GM12878 (cell line): ENCODE results near the gene PDGFD. TPM values are rescaled to one million over a fixed set of nuclear protein-coding genes. Genes with fewer than 3 reads are reported as not detected.

ENCODE experiments used
- ATAC-seq: fragments of 200-7000 bp; cut with Tn5 transposase; 3 replicates; pipeline ENCODE4 v1.9.1; 2020; ENCODE audit warnings: mild to moderate bottlenecking, moderate library complexity
- BruUV-seq: library from RNA; stranded (reverse); fragments of 400-500 nt; replicated peaks from 2 replicates; lab custom pipeline; 2021; lab: Mats Ljungman, UMichigan
- CTCF ChIA-PET: fragments of 300-600 bp; sonication (Branson Sonifier 250); formaldehyde crosslinking; extraction: SDS; loops from one replicate; lab custom pipeline; 2021; ENCODE audit warnings: inconsistent platforms; lab: Yijun Ruan, JAX
- POLR2A ChIA-PET: fragments of 350-600 bp; formaldehyde crosslinking; extraction: SDS; loops from one replicate; lab custom pipeline; 2021; ENCODE audit warnings: inconsistent platforms; lab: Charles Lee
- RAD21 ChIA-PET: fragments of 300-600 bp; sonication (Branson Sonifier 250); formaldehyde crosslinking; loops from one replicate; lab custom pipeline; 2023; ENCODE audit warnings: antibody characterized with exemption; ENCODE audit not compliant: unreplicated experiment; lab: Charles Lee
- SMC1A ChIA-PET: fragments of 300-600 bp; sonication (Branson Sonifier 250); formaldehyde crosslinking; loops from one replicate; lab custom pipeline; 2023; ENCODE audit not compliant: unreplicated experiment, uncharacterized antibody; lab: Charles Lee
- DNase-seq: peaks from one replicate; pipeline ENCODE4 v3.0.0-alpha.2; 2011; ENCODE audit warnings: low read depth, low spot score
- FAIRE-seq: peaks from 3 replicates; lab custom pipeline; 2011; peaks lifted over from hg19 to GRCh38; lab: Jason Lieb, UNC
- H2AFZ ChIP-seq: 2 replicates; pipeline ENCODE4 v1.6.0; 2011; ENCODE audit warnings: low read depth, low read length, control low read depth; ENCODE audit not compliant: control insufficient read depth
- H3K27ac ChIP-seq: 2 replicates; pipeline ENCODE4 v1.5.1; 2011; ENCODE audit warnings: control low read depth; ENCODE audit not compliant: control insufficient read depth, insufficient read depth
- H3K27me3 ChIP-seq, 2 experiments: replicated peaks in 1 of 2; 2 replicates each; pipeline versions ENCODE4 v1.6.0 to v1.6.1; 2011; ENCODE audit warnings: low read length in 1 of 2; ENCODE audit not compliant: control insufficient read depth in 2 of 2, insufficient read depth in 2 of 2
- H3K36me3 ChIP-seq, 2 experiments: 2 replicates each; pipeline ENCODE4 v1.5.1; 2011; ENCODE audit warnings: low read length in 1 of 2; ENCODE audit not compliant: control insufficient read depth in 2 of 2, insufficient read depth in 2 of 2
- H3K4me1 ChIP-seq: 2 replicates; pipeline ENCODE4 v1.6.1; 2011; ENCODE audit warnings: mild to moderate bottlenecking, low read length, moderate library complexity, mixed read lengths; ENCODE audit not compliant: control insufficient read depth, insufficient read depth
- H3K4me2 ChIP-seq: 2 replicates; pipeline ENCODE4 v1.6.0; 2011; ENCODE audit warnings: control low read depth; ENCODE audit not compliant: control insufficient read depth, insufficient read depth
- H3K4me3 ChIP-seq: fragments of 200-600 bp; sonication (generic); 2 replicates; pipeline ENCODE4 v1.5.1; 2016
- H3K79me2 ChIP-seq: 2 replicates; pipeline ENCODE4 v1.6.0; 2011; ENCODE audit warnings: low read length; ENCODE audit not compliant: control insufficient read depth, insufficient read depth
- H3K9ac ChIP-seq: 2 replicates; pipeline ENCODE4 v1.8.0; 2011; ENCODE audit warnings: low read length, control low read depth, mixed read lengths; ENCODE audit not compliant: control insufficient read depth, insufficient read depth
- H3K9me3 ChIP-seq: replicated peaks from 3 replicates; pipeline ENCODE4 v1.5.1; 2011; ENCODE audit warnings: mild to moderate bottlenecking, low read length; ENCODE audit not compliant: control insufficient read depth, insufficient read depth
- H4K20me1 ChIP-seq: 2 replicates; pipeline ENCODE4 v1.6.0; 2011; ENCODE audit not compliant: control insufficient read depth, insufficient read depth
- CBFB ChIP-seq: IDR thresholded peaks from 2 replicates; pipeline ENCODE4 v1.6.1; 2016; ENCODE audit warnings: antibody characterized with exemption, low read depth
- DPF2 ChIP-seq: fragments of 450-650 bp; IDR thresholded peaks from 2 replicates; pipeline ENCODE4 v1.6.1; 2017; ENCODE audit warnings: mild to moderate bottlenecking
- EP300 ChIP-seq, 2 experiments: fragments of 150-350 bp in 1 of 2; IDR thresholded peaks; 2 replicates each; pipeline ENCODE4 v1.6.1; 2011 to 2012; ENCODE audit warnings: low read depth in 2 of 2, low read length in 2 of 2, borderline replicate concordance in 1 of 2, improper control_type of control experiment in 1 of 2, inconsistent platforms in 1 of 2; ENCODE audit not compliant: control insufficient read depth in 1 of 2
- EZH2 ChIP-seq: IDR thresholded peaks from 2 replicates; pipeline ENCODE4 v1.6.1; 2012; ENCODE audit warnings: low read depth, mild to moderate bottlenecking, control low read depth, inconsistent platforms, low read length, borderline replicate concordance; ENCODE audit not compliant: control insufficient read depth
- HDAC6 ChIP-seq: fragments of 200-600 bp; sonication (generic); IDR thresholded peaks from one replicate; pipeline ENCODE4 v1.8.0; 2017; ENCODE audit warnings: antibody characterized with exemption; ENCODE audit not compliant: unreplicated experiment
- LARP7 ChIP-seq: fragments of 450-650 bp; IDR thresholded peaks from 2 replicates; pipeline ENCODE4 v1.6.1; 2017; ENCODE audit warnings: mild to moderate bottlenecking
- RFX5 ChIP-seq: IDR thresholded peaks from 2 replicates; pipeline ENCODE4 v1.6.1; 2011; ENCODE audit warnings: low read depth, low read length, improper control_type of control experiment
- SMARCA5 ChIP-seq: fragments of 450-650 bp; IDR thresholded peaks from 2 replicates; pipeline ENCODE4 v1.6.1; 2017; ENCODE audit warnings: mild to moderate bottlenecking
- SREBF1 ChIP-seq: IDR thresholded peaks from 2 replicates; pipeline ENCODE4 v1.6.1; 2012; ENCODE audit warnings: mild to moderate bottlenecking, low read length
- TCF7 ChIP-seq: IDR thresholded peaks from 2 replicates; pipeline ENCODE4 v1.6.1; 2014; ENCODE audit warnings: antibody characterized with exemption, borderline replicate concordance
- ZBED1 ChIP-seq: IDR thresholded peaks from 2 replicates; pipeline ENCODE4 v1.6.1; 2016; ENCODE audit warnings: borderline replicate concordance
- ZNF24 ChIP-seq: fragments of 450-650 bp; IDR thresholded peaks from 2 replicates; pipeline ENCODE4 v1.6.1; 2017; ENCODE audit warnings: antibody characterized with exemption, mild to moderate bottlenecking
- WGBS: methylation state at CpG from one replicate; pipeline ENCODE4 v1.1.6; 2016; ENCODE audit warnings: low lambda C conversion rate; ENCODE audit not compliant: insufficient replicate concordance, insufficient coverage; ENCODE audit errors: missing lambda C conversion rate; 5-methylcytosine and 5-hydroxymethylcytosine counted together
- in situ Hi-C: fragments of 300-500 bp; cut with MboI; formaldehyde crosslinking; loops from 9 replicates; pipeline ENCODE4 v1.14.3; 2018; ENCODE audit warnings: mixed read lengths
- intact Hi-C: fragments of 100-400 bp; cut with micrococcal nuclease; formaldehyde crosslinking; loops from one replicate; pipeline ENCODE4 v1.14.2; 2022; ENCODE audit not compliant: unreplicated experiment
- polyA plus RNA-seq, 11 experiments: library from polyadenylated mRNA; depleted of rRNA in 4 of 11; unstranded in 6 of 11; stranded (reverse) in 5 of 11; fragments of >200 nt; fragmentation: Nextera tagmentation in 4 of 11; fragmentation: Illumina TruSeq in 1 of 11; extraction: Ambion mirVana in 4 of 11; extraction: Trizol in 1 of 11; gene quantifications; 1 replicate in 1 of 11; 2 replicates in 10 of 11; pipeline versions ENCODE4 v1.2.1 to v1.2.3, GENCODE V29; 2011 to 2016; ENCODE audit warnings: inconsistent platforms in 2 of 11, missing spikeins in 2 of 11, low read depth in 1 of 11
- total RNA-seq, 4 experiments: library from RNA; depleted of rRNA in 3 of 4; stranded (reverse); fragments of >200 nt in 3 of 4; fragmentation: Illumina TruSeq in 1 of 4; extraction: Trizol in 1 of 4; gene quantifications; 2 replicates each; pipeline versions ENCODE4 v1.2.1 to v1.2.3, GENCODE V29; 2013 to 2021
- TF ChIP-seq, protein P1 (sequence below): IDR thresholded peaks from 2 replicates; pipeline ENCODE4 v1.6.1; 2011; ENCODE audit warnings: low read depth, mild to moderate bottlenecking, low read length, moderate library complexity, borderline replicate concordance; ENCODE audit errors: extremely low read depth
- TF ChIP-seq, protein P2 (sequence below): fragments of 450-650 bp; conservative IDR thresholded peaks from 2 replicates; pipeline ENCODE4 v1.6.1; 2017; ENCODE audit warnings: mild to moderate bottlenecking, moderate library complexity
- TF ChIP-seq, protein P3 (sequence below): IDR thresholded peaks from 2 replicates; pipeline ENCODE4 v1.6.1; 2011; ENCODE audit warnings: low read depth, low read length, improper control_type of control experiment, borderline replicate concordance

Gene PDGFD
- total and polyA plus RNA-seq, 10 of the 15 experiments (the other 5 are each of a cell fraction or from before 2014, with no cell fraction given): 0.05 to 0.13 TPM; not detected in 8

DNA sequence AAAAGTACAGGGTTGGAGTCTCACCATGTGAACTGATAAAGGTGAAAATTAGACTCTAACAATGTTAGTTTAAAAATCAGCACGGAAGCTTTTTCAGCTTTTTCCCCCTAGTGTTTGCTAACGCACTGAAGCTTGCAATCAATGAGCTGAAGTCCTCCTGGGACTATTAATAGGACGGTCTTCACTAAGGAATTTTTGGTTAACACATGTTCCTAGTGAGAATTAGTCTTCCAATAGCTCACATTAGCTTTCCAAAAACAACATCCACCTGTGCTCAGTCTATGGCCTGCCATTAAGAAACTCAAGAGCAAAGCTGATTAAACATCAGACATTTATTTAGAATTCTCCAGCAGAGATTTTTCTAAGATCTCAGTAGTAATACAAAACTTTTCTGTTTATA lies 154.2 kb downstream of the PDGFD start:
- TF ChIP-seq LARP7 (no peak), RFX5 (no peak)
- Histone ChIP-seq H3K4me2 (no peak overlapping the region), H2AFZ (no peak overlapping the region), H3K79me2 (no peaks in the 10 kb centered on the region), H3K9ac (no peak overlapping the region), H4K20me1 (no peaks in the 10 kb centered on the region), H3K4me3 (no peak overlapping the region), H3K27me3 (no peaks in the 10 kb centered on the region), H3K27ac (no peak overlapping the region), H3K9me3 (no peaks in the 10 kb centered on the region), H3K4me1 (no peaks in the 10 kb centered on the region), H3K36me3 (no peaks in the 10 kb centered on the region)
- BruUV-seq: no TSS peak
- FAIRE-seq (no peak), DNase-seq (no peak), ATAC-seq (no peak)
- WGBS: 55% methylated on average over 3 of the region's 3 CpGs
- POLR2A ChIA-PET: no interaction called here
- RAD21 ChIA-PET: interaction anchor here (1.0 to 1.3 kb wide), 2 partner anchors 16 to 51 kb away, joined by 3 to 4 read pairs; no protein-coding TSS in a partner anchor
- in situ Hi-C loops: no loop called here
- SMC1A ChIA-PET: interaction anchor here (0.6 kb wide), 1 partner anchor 31 kb away, joined by 4 read pairs; no protein-coding TSS in a partner anchor
- intact Hi-C loops: no loop called here
- CTCF ChIA-PET: no interaction called here

DNA sequence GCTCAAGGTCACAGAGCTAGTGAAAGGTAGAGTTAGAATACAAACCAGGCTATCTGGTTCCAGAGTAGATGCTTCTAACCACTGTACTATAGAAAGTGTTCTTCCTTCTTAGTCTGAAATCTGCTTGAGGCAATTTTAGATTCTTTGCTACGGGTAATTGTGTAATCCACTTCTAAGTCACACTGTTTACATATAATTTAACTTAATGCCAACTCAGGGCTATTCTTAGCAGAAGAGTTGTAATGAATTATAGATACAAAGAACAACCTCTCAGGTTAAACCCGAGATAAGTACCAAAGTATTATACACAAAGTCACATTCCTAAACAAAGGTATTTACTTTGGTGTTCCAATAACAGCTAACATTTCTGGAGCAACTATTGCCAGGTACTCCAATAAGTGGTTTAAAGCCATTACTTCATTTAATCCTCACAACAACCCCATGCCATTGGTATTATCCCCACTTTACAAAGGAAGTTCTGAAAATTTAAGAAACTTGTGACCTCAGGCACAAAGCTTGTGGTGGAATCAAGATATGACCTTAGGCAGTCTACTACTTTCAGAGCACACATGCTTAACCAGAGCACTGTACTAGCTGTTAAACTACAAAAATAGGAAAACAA lies 158.6 kb downstream of the PDGFD start:
- no TSS peak for BruUV-seq
- CTCF ChIA-PET: no interaction called here
- intact Hi-C loops: no loop called here
- FAIRE-seq (no peak), ATAC-seq (no peak), DNase-seq (no peak)
- Histone ChIP-seq H3K27ac (no peak overlapping the region), H3K79me2 (no peaks in the 10 kb centered on the region), H4K20me1 (no peaks in the 10 kb centered on the region), H3K9ac (no peak overlapping the region), H3K4me2 (no peak overlapping the region), H3K27me3 (no peaks in the 10 kb centered on the region), H3K4me3 (no peak overlapping the region), H3K4me1 (no peaks in the 10 kb centered on the region), H3K36me3 (no peaks in the 10 kb centered on the region), H3K9me3 (no peaks in the 10 kb centered on the region; the same call in 2 of the 3 replicates), H2AFZ (no peak overlapping the region)
- POLR2A ChIA-PET: no interaction called here
- RAD21 ChIA-PET: interaction anchor here (0.6 to 1.2 kb wide), 3 partner anchors 10 to 47 kb away, joined by 3 read pairs; no protein-coding TSS in a partner anchor
- SMC1A ChIA-PET: no interaction called here
- WGBS: 41% methylated on average over 2 of the region's 2 CpGs
- in situ Hi-C loops: no loop called here
- TF ChIP-seq SMARCA5: no peak
- no peak for TF ChIP-seq RFX5
- no peak for TF ChIP-seq TCF7
- TF ChIP-seq HDAC6: no peak
- TF ChIP-seq ZBED1: no peak
- TF ChIP-seq EZH2: no peak
- TF ChIP-seq, protein P1, sequence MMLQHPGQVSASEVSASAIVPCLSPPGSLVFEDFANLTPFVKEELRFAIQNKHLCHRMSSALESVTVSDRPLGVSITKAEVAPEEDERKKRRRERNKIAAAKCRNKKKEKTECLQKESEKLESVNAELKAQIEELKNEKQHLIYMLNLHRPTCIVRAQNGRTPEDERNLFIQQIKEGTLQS: no peak
- TF ChIP-seq, protein P2, sequence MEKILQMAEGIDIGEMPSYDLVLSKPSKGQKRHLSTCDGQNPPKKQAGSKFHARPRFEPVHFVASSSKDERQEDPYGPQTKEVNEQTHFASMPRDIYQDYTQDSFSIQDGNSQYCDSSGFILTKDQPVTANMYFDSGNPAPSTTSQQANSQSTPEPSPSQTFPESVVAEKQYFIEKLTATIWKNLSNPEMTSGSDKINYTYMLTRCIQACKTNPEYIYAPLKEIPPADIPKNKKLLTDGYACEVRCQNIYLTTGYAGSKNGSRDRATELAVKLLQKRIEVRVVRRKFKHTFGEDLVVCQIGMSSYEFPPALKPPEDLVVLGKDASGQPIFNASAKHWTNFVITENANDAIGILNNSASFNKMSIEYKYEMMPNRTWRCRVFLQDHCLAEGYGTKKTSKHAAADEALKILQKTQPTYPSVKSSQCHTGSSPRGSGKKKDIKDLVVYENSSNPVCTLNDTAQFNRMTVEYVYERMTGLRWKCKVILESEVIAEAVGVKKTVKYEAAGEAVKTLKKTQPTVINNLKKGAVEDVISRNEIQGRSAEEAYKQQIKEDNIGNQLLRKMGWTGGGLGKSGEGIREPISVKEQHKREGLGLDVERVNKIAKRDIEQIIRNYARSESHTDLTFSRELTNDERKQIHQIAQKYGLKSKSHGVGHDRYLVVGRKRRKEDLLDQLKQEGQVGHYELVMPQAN: no peak
- TF ChIP-seq EP300 (IDR thresholded peaks at IDR 0.05; ENCODE audit: borderline replicate concordance in 1 of 2, control insufficient read depth in 1 of 2, low read depth in 2 of 2, low read length in 2 of 2): no peak
- TF ChIP-seq SREBF1: no peak
- TF ChIP-seq DPF2: no peak
- TF ChIP-seq CBFB: no peak
- TF ChIP-seq, protein P3, sequence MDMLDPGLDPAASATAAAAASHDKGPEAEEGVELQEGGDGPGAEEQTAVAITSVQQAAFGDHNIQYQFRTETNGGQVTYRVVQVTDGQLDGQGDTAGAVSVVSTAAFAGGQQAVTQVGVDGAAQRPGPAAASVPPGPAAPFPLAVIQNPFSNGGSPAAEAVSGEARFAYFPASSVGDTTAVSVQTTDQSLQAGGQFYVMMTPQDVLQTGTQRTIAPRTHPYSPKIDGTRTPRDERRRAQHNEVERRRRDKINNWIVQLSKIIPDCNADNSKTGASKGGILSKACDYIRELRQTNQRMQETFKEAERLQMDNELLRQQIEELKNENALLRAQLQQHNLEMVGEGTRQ: no peak
- no peak for TF ChIP-seq ZNF24
